Cardiac fibroblast (primary cell): ENCODE measurements around the gene GLRX5.
"Not testable (repeated sequence)": the region's sequence is repeated elsewhere in the genome, so short reads cannot be mapped to it uniquely, and the experiment has no call there.

Source experiments
- DNase-seq, 2 donors: peaks; one replicate each; pipeline versions ENCODE4 v3.0.0 to v3.0.0-alpha.2; 2010; ENCODE audit warnings: low read depth in 2 of 2
- H3K4me3 ChIP-seq, 2 donors: replicated peaks in 1 of 2; 1 replicate in 1 of 2; 2 replicates in 1 of 2; pipeline ENCODE4 v1.5.1; 2011; ENCODE audit warnings: low read depth in 2 of 2, low read length in 2 of 2, mild to moderate bottlenecking in 2 of 2, moderate library complexity in 1 of 2
- CTCF ChIP-seq: IDR thresholded peaks from one replicate; pipeline ENCODE4 v1.5.1; 2011; ENCODE audit warnings: low read depth, mild to moderate bottlenecking, low read length, inconsistent platforms

Gene GLRX5

GRCh38 chr14:95585953-95586620 is 51.2 kb downstream of the GLRX5 start:
- DNase-seq: no peak
- no peak overlapping the region for H3K4me3 ChIP-seq
- TF ChIP-seq CTCF: no peak

GRCh38 chr14:95591182-95591581 is 56.3 kb downstream of the GLRX5 start:
- not testable (repeated sequence) for H3K4me3 ChIP-seq

More at GRCh38 chr14:95591182-95591581, 56.3 kb downstream of the GLRX5 start:
- not testable (repeated sequence) for DNase-seq
